Adipocyte (in vitro differentiated cells): ENCODE results near the gene NOX1.

Experiments
- DNase-seq: peaks from one replicate; pipeline ENCODE4 v3.0.0-alpha.2; 2015; ENCODE audit warnings: low read depth
- H3K27me3 ChIP-seq: replicated peaks from 2 replicates; pipeline ENCODE4 v1.7.0; 2013; ENCODE audit warnings: mild to moderate bottlenecking, low read length, moderate library complexity; ENCODE audit not compliant: control insufficient read depth, insufficient read depth
- H3K36me3 ChIP-seq: 2 replicates; pipeline ENCODE4 v1.7.0; 2013; ENCODE audit warnings: low read length, mild to moderate bottlenecking, moderate library complexity; ENCODE audit not compliant: control insufficient read depth, insufficient read depth, severe bottlenecking
- H3K4me1 ChIP-seq: 2 replicates; pipeline ENCODE4 v1.7.0; 2013; ENCODE audit warnings: mild to moderate bottlenecking, low read length, moderate library complexity; ENCODE audit not compliant: control insufficient read depth, insufficient read depth
- H3K4me3 ChIP-seq: 2 replicates; pipeline ENCODE4 v1.7.0; 2013; ENCODE audit warnings: mild to moderate bottlenecking, low read length, moderate library complexity
- H3K9ac ChIP-seq: 2 replicates; pipeline ENCODE4 v1.7.0; 2013; ENCODE audit warnings: mild to moderate bottlenecking, low read length, moderate library complexity
- H3K9me3 ChIP-seq: 2 replicates; pipeline ENCODE4 v1.7.0; 2013; ENCODE audit warnings: mild to moderate bottlenecking, low read length, moderate library complexity; ENCODE audit not compliant: control insufficient read depth

NOX1 gene

DNA sequence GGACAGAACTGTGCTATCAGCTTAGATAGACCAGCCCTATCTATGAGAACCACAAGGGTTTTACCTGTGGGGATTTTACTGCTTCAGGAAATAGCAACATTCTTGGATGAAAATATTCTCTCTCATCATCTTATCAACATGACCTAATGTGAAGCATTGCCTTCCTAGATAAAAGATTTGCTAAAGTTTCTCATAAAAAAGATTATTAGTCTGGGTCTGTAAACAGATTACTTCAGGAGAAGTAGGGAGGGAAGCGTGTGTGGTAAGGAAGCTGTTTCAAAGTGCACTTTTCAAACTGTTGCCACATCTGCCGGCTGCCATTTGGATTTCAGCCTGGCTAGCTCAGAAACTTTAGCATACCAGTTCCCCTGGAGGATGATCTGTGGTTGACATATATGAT lies at the start of gene NOX1:
NOX1 (minus strand) TSS at position 35 of the 400 bp plus-strand sequence. CDS start 220 bp downstream, outside the sequence.
- no peak within 1 kb of the TSS for H3K9ac ChIP-seq
- peaks cover 29% of the 10 kb centered on the region for H3K27me3 ChIP-seq
- DNase-seq = no peak
- H3K36me3 ChIP-seq = no peaks in the 10 kb centered on the region
- H3K9me3 ChIP-seq = no peaks in the 10 kb centered on the region
- no peaks in the 10 kb centered on the region for H3K4me1 ChIP-seq
- no peak within 1 kb of the TSS for H3K4me3 ChIP-seq

DNA sequence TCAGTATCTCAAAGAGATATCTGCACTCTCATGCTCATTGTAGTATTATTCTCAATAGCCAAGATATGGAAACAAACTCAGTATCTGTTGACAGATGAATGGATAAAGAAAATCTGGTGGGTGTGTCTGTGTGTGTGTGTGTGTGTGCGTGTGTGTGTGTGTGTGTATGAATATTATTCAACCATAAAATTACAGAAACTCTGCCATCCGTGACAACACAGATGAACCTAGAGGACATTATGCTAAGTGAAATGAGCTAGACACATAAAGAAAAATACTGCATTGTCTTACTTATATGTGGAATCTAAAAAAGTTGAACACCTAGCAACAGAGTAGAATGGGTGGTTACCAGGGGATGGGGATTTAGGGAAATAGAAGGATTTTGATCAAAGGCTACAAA lies 41.4 kb upstream of the NOX1 start:
- H3K9me3 ChIP-seq = no peaks in the 10 kb centered on the region
- H3K4me3 ChIP-seq = no peak overlapping the region
- peaks cover 20% of the 10 kb centered on the region for H3K27me3 ChIP-seq
- H3K4me1 ChIP-seq = no peaks in the 10 kb centered on the region
- H3K36me3 ChIP-seq = no peaks in the 10 kb centered on the region
- no peak for DNase-seq
- no peak overlapping the region for H3K9ac ChIP-seq

DNA sequence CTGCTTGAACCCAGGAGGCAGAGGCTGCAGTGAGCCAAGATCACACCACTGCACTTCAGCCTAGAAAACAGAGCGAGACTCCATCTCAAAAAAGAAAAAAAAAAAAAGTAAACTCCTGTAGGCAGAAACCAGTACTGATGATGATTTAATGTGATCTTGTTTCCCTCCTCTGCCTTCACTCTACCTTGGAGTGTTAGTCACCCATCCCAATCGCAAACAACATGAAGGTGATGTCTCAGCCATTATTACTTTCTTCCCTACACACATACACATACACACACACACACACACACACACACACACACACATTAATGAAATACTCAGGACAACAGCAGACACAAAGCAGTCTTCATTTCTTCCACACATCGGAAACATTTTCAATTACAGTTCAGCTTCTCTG lies 39.0 kb upstream of the NOX1 start:
- Histone ChIP-seq H3K9ac (no peak overlapping the region), H3K4me1 (no peaks in the 10 kb centered on the region), H3K9me3 (no peaks in the 10 kb centered on the region), H3K36me3 (no peaks in the 10 kb centered on the region), H3K4me3 (no peak overlapping the region), H3K27me3 (peaks cover 14% of the 10 kb centered on the region)
- DNase-seq = no peak

DNA sequence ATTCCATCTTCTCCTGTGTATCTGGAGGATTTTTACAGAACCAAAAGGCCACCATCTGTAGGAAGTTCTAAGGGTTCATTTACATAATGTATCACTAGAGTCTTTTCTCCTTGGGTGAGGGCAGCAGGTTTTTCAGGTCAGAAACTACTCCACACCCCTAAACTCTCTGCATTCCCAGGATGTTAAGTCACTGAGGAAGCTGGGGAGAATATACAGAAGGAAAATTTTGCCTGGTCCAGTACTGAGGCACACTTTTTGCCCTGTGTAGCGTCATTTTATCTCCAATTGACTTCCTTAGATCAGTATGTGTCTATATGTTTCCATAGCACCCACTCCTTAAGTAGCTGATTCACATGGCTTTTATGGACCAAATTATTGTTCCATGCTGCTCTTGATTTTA lies 37.6 kb upstream of the NOX1 start:
- peaks cover 3% of the 10 kb centered on the region for H3K9me3 ChIP-seq
- H3K9ac ChIP-seq = no peak overlapping the region
- no peak for DNase-seq
- H3K27me3 ChIP-seq = peaks cover 14% of the 10 kb centered on the region
- no peaks in the 10 kb centered on the region for H3K36me3 ChIP-seq
- no peaks in the 10 kb centered on the region for H3K4me1 ChIP-seq
- H3K4me3 ChIP-seq = no peak overlapping the region

DNA sequence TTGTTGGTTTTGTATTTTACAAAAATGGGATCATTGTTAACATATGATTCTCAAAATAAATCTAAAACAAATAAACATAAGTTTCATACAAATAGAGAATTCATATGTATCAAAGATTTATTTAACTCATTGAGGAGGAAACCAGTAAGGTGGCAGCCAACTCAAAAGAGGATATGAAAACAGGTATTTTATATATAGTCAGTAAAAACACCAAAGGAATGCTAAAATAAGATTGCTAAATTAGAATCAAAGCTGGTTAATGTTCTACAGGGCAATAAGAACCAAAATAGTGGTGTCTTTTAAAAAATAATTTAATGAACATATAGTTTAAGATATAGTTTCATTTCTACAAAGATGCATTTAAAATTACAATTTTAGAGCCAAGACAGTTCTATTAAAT lies 31.5 kb upstream of the NOX1 start:
- H3K9me3 ChIP-seq = peaks cover 33% of the 10 kb centered on the region
- H3K36me3 ChIP-seq = no peaks in the 10 kb centered on the region
- H3K4me1 ChIP-seq = no peaks in the 10 kb centered on the region
- no peak for DNase-seq
- H3K27me3 ChIP-seq = peaks cover 7% of the 10 kb centered on the region
- no peak overlapping the region for H3K9ac ChIP-seq
- no peak overlapping the region for H3K4me3 ChIP-seq

DNA sequence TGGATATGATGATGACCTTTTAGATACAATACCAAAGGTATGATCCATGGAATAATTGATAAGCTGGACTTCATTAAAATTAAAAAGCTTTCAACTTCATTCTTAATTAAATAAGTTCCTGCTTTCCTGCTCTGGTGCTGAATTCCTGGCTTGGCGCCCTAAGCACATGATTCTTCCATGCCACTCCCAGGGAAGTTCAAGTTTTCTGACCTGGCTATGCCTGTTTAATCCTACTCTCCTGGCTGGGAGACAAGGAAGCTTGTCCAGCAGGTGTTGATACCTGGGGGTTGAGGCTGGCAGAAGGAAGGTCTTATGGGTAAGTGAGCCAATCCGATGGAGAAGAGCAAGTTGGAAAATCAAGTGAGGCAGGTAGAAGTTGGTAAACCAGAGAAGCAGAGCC lies 30.3 kb upstream of the NOX1 start:
- no peaks in the 10 kb centered on the region for H3K36me3 ChIP-seq

DNA sequence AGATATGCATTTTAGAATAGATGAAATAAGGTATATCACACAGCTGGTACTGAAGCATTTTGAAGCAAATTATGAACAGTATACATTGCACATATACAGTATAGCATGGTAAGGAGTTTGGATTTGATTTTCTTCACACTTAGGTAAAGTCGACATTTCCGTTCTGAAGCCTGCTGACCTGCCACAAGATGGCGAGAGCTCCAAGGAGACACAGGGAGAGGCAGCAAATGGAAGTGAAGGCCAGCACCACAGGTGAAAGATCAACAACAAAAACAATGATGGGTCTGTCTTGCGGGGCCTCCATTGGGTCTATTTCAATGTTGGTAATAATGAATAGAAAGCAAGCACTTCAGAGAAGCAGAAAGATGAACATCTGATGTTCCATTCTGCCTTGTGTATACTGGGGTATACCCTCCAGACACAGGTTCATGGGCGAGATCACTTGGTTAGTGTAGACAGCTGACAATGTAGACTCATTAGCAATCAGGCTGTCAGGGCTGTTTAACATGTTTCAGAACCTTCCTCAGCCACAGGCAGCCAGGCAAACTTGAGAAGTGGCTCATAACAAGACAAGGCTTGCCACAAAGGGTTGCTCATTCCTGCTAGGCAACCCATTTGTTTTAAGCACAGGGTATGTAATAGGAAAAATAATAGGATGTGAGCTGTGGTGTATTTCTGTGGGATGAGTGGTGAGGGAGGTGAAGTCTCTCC lies 21.4 kb upstream of the NOX1 start:
- H3K4me1 ChIP-seq = no peaks in the 10 kb centered on the region
- DNase-seq = peak; percentile 53
- H3K4me3 ChIP-seq = no peak overlapping the region
- no peaks in the 10 kb centered on the region for H3K36me3 ChIP-seq
- H3K9ac ChIP-seq = no peak overlapping the region
- no peaks in the 10 kb centered on the region for H3K9me3 ChIP-seq
- peaks cover 3% of the 10 kb centered on the region for H3K27me3 ChIP-seq

More for the DNA sequence above, 30.3 kb upstream of the NOX1 start:
- Histone ChIP-seq H3K9ac (no peak overlapping the region), H3K27me3 (peaks cover 7% of the 10 kb centered on the region), H3K9me3 (peaks cover 33% of the 10 kb centered on the region), H3K4me3 (no peak overlapping the region), H3K4me1 (no peaks in the 10 kb centered on the region)
- DNase-seq = no peak

DNA sequence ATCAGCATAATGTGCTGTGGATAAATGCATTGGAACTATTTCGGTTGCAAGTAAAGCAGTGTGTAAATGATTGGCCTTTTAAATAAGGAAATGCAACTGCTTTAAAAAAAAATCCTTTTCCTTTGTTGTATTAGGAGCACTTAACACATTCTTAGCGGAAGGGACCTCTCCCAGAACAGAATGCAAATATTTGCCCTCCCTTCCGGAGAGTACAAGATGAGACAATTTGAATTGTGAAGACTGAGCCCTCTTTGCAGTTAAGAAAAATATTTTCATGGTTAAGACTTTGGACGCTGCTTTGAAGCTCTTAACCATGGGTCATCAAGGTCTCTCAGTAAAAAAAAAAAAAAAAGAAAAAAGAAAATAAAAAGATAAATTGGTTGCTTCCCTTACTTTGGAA lies 9.5 kb upstream of the NOX1 start:
- Histone ChIP-seq H3K4me3 (no peak overlapping the region), H3K27me3 (peaks cover 22% of the 10 kb centered on the region), H3K9ac (no peak overlapping the region), H3K36me3 (no peaks in the 10 kb centered on the region), H3K9me3 (no peaks in the 10 kb centered on the region), H3K4me1 (no peaks in the 10 kb centered on the region)
- DNase-seq = no peak

DNA sequence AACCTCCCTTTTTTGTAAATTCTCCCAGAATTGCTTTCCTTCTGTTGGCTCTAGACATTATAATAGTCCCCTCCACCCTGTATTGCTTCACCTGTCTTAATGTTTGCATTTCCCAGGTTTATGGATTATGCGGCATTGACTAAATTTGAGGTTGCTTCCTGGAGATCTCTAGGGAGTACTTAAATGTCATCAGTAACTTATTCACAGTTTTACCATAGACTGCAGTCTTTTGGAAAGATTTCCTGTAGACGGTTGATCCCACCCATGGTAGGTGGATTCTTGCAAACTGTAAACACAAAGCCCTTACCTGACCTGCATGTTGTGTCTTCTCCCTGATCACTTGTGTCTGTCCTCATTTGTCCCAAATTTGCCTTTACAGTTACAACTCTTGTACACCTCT lies 6.2 kb upstream of the NOX1 start:
- no peaks in the 10 kb centered on the region for H3K36me3 ChIP-seq
- DNase-seq = no peak
- H3K4me3 ChIP-seq = no peak overlapping the region
- H3K9me3 ChIP-seq = no peaks in the 10 kb centered on the region
- peaks cover 31% of the 10 kb centered on the region for H3K27me3 ChIP-seq
- H3K9ac ChIP-seq = no peak overlapping the region
- no peaks in the 10 kb centered on the region for H3K4me1 ChIP-seq

DNA sequence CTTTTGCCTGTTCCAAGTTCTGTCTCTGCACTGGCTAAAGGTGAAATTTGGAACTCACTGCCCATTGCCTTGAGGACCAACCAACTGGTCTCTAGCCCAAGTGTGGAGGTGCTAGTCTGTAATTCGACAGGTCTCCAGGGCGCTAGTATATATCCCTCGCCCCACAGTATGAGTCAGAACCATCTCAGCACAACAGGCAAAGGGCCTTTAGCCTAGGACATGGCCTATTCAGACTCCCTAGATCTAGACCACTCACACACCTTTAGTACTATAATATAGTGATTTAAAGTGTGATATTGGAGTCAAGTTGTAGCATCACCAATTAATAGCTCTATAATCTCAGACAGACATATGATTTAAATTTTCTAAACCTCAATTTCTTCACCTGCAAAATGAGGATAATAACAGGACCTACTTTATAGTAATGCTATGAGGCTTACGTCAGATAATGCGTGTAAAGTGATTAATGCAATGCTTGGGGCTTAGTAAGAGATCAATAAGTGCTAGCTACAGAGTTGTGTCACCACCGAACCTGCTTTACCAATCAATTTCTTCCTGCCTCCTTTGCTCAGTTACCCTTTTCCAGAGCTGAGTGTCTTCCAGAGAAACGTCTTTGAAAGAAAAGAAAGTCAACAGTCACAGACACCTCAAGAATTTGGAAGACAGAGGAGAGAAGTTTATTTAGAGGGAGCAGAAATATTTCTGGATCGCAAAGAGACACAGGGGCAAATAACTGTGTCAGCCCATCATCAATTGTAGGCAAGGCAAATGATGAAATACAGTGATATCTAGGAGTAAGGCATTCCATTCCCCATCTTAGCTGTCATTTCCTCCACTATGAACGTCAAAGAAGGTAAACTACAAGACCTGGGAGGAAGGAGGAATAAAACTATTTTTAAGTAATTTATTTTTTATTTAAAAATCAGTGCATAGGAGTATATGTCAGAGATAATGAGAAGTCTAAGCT lies 2.3 kb downstream of the NOX1 start:
- no peaks in the 10 kb centered on the region for H3K36me3 ChIP-seq
- DNase-seq = no peak
- H3K9me3 ChIP-seq = no peaks in the 10 kb centered on the region
- no peak overlapping the region for H3K4me3 ChIP-seq
- H3K27me3 ChIP-seq = peaks cover 25% of the 10 kb centered on the region
- no peaks in the 10 kb centered on the region for H3K4me1 ChIP-seq
- no peak overlapping the region for H3K9ac ChIP-seq

DNA sequence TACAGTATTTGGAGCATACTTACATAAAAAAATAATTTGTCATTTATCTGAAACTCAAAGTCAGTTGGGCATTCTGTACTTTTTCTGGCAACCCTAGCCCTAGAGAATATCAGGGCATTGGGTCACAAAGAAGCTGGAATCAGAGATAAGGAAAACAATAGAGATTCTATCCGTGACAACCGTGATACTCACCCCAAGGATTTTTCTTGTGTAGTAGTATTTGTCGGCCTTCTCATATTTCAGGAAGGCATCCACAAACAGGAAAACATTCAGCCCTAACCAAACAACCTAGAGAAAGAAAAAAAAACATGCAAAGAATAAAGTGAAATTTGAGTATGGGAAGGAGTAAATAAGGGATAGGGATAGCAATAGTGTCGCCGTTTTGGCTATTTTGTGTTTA lies 3.6 kb downstream of the NOX1 start:
- H3K36me3 ChIP-seq = no peaks in the 10 kb centered on the region
- H3K4me3 ChIP-seq = no peak overlapping the region
- no peaks in the 10 kb centered on the region for H3K4me1 ChIP-seq
- H3K27me3 ChIP-seq = peaks cover 21% of the 10 kb centered on the region
- DNase-seq = no peak
- H3K9me3 ChIP-seq = no peaks in the 10 kb centered on the region
- H3K9ac ChIP-seq = no peak overlapping the region
